Urinary bladder (tissue), 4 donors: Measurements from ENCODE around the gene SNX24. TPM values are rescaled to one million over a fixed set of nuclear protein-coding genes. Genes with fewer than 3 reads are reported as not detected.

Source experiments
- DNase-seq: peaks from one replicate; pipeline ENCODE4 v3.0.0-alpha.2; 2015; ENCODE audit errors: extremely low spot score
- H3K27ac ChIP-seq: one replicate; pipeline ENCODE4 v1.5.1; 2013; ENCODE audit warnings: low read depth, mild to moderate bottlenecking, moderate library complexity
- H3K36me3 ChIP-seq: one replicate; pipeline ENCODE4 v1.6.1; 2013; ENCODE audit warnings: mild to moderate bottlenecking, moderate library complexity; ENCODE audit not compliant: insufficient read depth
- H3K4me1 ChIP-seq: one replicate; pipeline ENCODE4 v1.6.1; 2013; ENCODE audit warnings: mild to moderate bottlenecking, moderate library complexity; ENCODE audit not compliant: insufficient read depth
- H3K4me3 ChIP-seq: one replicate; pipeline ENCODE4 v1.5.1; 2013; ENCODE audit warnings: low read depth, low read length
- WGBS: extraction: QIAGEN DNeasy Blood & Tissue Kit; methylation state at CpG from one replicate; pipeline ENCODE4 v1.1.7; 2013; 5-methylcytosine and 5-hydroxymethylcytosine counted together
- polyA plus RNA-seq: library from polyadenylated mRNA; stranded (reverse); fragments of 200-250 nt; gene quantifications from one replicate; pipeline ENCODE4 v1.2.3, GENCODE V29; 2013
- total RNA-seq: library from RNA; depleted of rRNA; stranded (reverse); fragments of >200 nt; gene quantifications from one replicate; pipeline ENCODE4 v1.2.3, GENCODE V29; 2014
- donor health status: healthy with polysubstance abuse.
- donor health status: healthy.

The SNX24 gene
- total and polyA plus RNA-seq, 2 donors: 8.3 to 26.1 TPM

- Histone ChIP-seq H3K4me3 (no peak overlapping the region), H3K4me1 (peaks cover 4% of the 10 kb centered on the region), H3K36me3 (no peaks in the 10 kb centered on the region), H3K27ac (no peak overlapping the region)
- 55% methylated on average over 3 of the region's 3 CpGs for WGBS
- DNase-seq: no peak
These were observed 35.3 kb downstream of the SNX24 start for GRCh38 chr5:122880749-122881148.

- Histone ChIP-seq H3K36me3 (no peaks in the 10 kb centered on the region), H3K27ac (no peak overlapping the region), H3K4me1 (peaks cover 4% of the 10 kb centered on the region), H3K4me3 (no peak overlapping the region)
- 65% methylated on average over 3 of the region's 3 CpGs for WGBS
- no peak for DNase-seq
These were observed 37.4 kb downstream of the SNX24 start for GRCh38 chr5:122882831-122883230.

DNA sequence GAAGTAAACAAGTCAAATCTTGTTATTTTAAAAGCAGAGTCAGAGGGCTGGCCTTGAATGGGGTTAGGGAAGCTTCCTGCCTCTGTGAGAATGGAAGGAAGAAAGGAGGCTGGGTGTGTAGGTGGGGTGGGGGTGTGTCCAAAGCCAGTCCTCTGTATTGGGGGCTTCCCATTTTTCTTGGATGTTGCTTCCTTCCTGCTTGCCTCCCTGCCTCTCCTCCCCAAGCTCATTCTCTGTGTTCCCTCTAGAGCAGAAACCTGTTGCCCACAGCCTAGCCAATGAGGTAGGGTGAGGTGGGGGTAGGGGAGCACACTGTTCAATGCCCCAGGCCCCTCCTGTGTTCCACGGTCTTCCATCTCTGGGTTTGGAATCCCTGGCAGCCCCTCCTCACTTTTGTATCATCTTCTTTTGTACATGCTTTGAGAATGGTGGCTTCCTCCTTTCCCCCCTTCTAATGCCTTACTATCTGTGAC is 39.7 kb downstream of the SNX24 start:
- Histone ChIP-seq H3K4me1 (peaks cover 4% of the 10 kb centered on the region), H3K4me3 (no peak overlapping the region), H3K27ac (no peak overlapping the region), H3K36me3 (no peaks in the 10 kb centered on the region)
- 71% methylated on average over 1 of the region's 1 CpG for WGBS
- no peak for DNase-seq

DNA sequence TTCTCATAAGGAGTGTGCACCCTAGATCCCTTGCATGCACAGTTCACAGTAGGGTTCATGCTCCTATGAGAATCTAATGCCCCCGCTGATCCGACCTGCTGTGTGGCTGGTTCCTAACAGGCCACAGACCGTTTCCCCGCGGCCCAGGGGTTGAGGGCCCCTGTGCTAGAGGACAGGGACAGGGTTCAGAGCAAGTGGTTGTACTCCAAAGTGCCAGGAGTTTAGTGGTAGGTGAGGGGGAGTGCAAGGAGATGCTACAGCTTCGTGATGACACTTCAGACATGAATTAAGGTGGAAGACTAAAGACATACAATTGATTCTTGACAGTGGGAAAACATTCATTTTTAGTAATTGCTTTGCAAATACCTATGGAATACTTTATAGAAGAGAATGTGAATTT is 40.5 kb downstream of the SNX24 start:
- DNase-seq: no peak
- H3K4me1 ChIP-seq: peaks cover 4% of the 10 kb centered on the region
- no peak overlapping the region for H3K27ac ChIP-seq
- H3K36me3 ChIP-seq: no peaks in the 10 kb centered on the region
- WGBS: 95% methylated on average over 6 of the region's 6 CpGs
- no peak overlapping the region for H3K4me3 ChIP-seq

- 98% methylated on average over 1 of the region's 1 CpG for WGBS
These were observed 49.7 kb downstream of the SNX24 start for GRCh38 chr5:122895141-122895540.

DNA sequence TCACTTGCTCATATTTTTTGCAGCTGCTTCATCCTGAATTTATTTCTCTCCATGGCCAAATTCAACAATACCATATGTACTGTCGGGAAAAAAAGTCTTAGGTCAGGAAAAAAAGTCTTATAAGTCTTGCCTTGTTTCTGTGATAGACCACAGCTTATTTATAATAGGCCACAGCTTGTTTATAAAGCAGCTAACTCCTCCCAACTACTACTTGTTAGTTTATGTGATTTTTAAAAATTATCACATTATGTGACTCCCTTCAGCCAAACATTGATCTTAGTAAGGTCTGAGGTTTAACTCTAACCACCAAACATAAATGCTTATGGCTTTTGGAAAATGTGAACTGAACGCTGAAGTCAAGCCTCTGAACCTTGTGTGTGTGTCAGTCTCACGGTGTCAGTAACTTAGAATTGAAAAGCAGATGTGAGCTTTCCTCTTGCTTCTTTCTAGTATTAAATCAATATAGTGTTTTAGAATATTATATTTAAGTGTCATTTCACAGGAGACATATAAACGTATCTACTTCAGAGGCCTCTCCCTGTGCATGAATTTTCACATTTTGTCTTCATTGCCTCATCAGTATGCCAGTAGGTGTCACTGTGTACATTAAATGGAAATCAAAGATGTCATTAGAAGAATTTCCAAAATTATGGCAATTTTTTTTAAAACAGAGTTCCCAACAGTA is 51.3 kb downstream of the SNX24 start:
- Histone ChIP-seq H3K27ac (no peak overlapping the region), H3K36me3 (no peaks in the 10 kb centered on the region), H3K4me1 (no peaks in the 10 kb centered on the region), H3K4me3 (no peak overlapping the region)
- DNase-seq: no peak
- WGBS: 48% methylated on average over 4 of the region's 4 CpGs

More at GRCh38 chr5:122895141-122895540, 49.7 kb downstream of the SNX24 start:
- no peaks in the 10 kb centered on the region for H3K36me3 ChIP-seq
- H3K4me1 ChIP-seq: no peaks in the 10 kb centered on the region
- no peak overlapping the region for H3K4me3 ChIP-seq
- H3K27ac ChIP-seq: no peak overlapping the region
- no peak for DNase-seq

- Histone ChIP-seq H3K4me3 (no peak overlapping the region), H3K36me3 (no peaks in the 10 kb centered on the region), H3K27ac (no peak overlapping the region), H3K4me1 (no peaks in the 10 kb centered on the region)
- no peak for DNase-seq
These were observed 51.8 kb downstream of the SNX24 start for GRCh38 chr5:122897283-122897602.

DNA sequence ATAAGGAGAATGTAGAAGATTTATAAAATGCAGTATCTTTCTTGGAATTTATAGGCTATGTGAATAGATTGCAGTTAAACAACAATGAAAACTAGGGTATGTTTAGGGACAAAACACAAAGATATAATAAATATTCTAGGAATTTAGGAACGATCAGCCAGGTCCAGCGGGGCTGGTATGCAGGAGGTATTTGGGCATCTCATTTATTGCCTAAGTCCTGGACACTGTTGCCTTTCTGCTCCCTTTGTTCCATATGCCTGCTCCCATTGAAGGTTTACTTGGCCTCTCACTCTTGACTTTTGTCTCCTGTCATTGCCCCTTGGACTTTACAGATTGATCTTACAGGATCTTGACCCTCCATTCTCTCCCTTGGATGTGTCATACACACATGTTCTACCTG is 55.9 kb downstream of the SNX24 start:
- 79% methylated on average over 2 of the region's 2 CpGs for WGBS
- Histone ChIP-seq H3K36me3 (no peaks in the 10 kb centered on the region), H3K4me3 (no peak overlapping the region), H3K27ac (no peak overlapping the region), H3K4me1 (no peaks in the 10 kb centered on the region)
- no peak for DNase-seq

GRCh38 chr5:122902263-122902662 is 56.9 kb downstream of the SNX24 start:
- H3K27ac ChIP-seq: no peak overlapping the region
- no peaks in the 10 kb centered on the region for H3K4me1 ChIP-seq
- WGBS: 52% methylated on average over 1 of the region's 1 CpG
- no peaks in the 10 kb centered on the region for H3K36me3 ChIP-seq
- DNase-seq: no peak
- H3K4me3 ChIP-seq: no peak overlapping the region

DNA sequence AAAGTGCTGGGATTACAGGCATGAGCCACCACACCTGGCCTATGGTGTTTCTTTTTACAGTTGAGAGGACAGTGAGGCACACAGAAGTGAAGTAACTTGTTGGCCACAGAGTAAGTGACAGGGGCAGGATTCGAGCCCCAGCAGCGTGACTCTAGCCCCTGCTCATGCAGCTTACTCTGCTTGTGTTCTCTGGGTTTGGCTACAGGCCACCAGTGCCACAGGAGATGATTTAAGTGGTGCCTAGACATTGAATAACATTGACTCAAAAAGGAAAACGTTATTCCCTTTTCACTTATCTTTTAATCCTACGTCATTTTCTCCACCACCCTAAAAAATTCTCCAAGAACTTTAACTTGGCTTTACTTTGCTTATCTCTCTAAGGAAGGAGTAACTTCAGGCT is 61.4 kb downstream of the SNX24 start:
- no peaks in the 10 kb centered on the region for H3K4me1 ChIP-seq
- 42% methylated on average over 4 of the region's 4 CpGs for whole genome bisulfite sequencing
- no peak for DNase-seq
- H3K36me3 ChIP-seq: no peaks in the 10 kb centered on the region
- no peak overlapping the region for H3K27ac ChIP-seq
- no peak overlapping the region for H3K4me3 ChIP-seq

- no peak for DNase-seq
- H3K4me3 ChIP-seq: no peak overlapping the region
- H3K27ac ChIP-seq: no peak overlapping the region
These were observed 61.9 kb downstream of the SNX24 start for GRCh38 chr5:122907276-122907675.

DNA sequence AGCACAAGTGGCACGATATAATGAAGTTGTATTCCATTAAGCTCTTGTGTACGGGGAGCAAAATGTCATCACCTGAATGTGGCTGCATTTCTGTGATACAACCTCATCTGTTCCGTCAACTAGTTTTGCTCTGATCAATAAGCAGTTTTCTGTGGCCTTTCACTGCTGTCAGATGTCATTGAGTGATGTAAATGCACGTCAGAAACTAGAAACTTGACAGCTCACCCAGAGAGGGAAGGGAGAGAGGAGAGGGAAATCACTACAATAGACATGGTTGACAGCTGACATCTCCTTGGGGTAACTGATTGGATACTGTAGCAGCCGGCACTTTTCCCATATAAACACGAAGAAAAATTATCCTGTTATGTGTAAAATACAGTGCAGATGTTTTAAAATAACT is 62.7 kb downstream of the SNX24 start:
- no peaks in the 10 kb centered on the region for H3K36me3 ChIP-seq
- H3K4me3 ChIP-seq: no peak overlapping the region
- DNase-seq: no peak
- H3K27ac ChIP-seq: no peak overlapping the region
- WGBS: 83% methylated on average over 6 of the region's 6 CpGs
- no peaks in the 10 kb centered on the region for H3K4me1 ChIP-seq

More at GRCh38 chr5:122907276-122907675, 61.9 kb downstream of the SNX24 start:
- H3K4me1 ChIP-seq: no peaks in the 10 kb centered on the region
- no peaks in the 10 kb centered on the region for H3K36me3 ChIP-seq
- 49% methylated on average over 3 of the region's 3 CpGs for WGBS

GRCh38 chr5:122908662-122909061 is 63.2 kb downstream of the SNX24 start:
- H3K4me1 ChIP-seq: no peaks in the 10 kb centered on the region
- WGBS: 82% methylated on average over 6 of the region's 6 CpGs
- H3K27ac ChIP-seq: no peak overlapping the region
- no peak for DNase-seq
- no peaks in the 10 kb centered on the region for H3K36me3 ChIP-seq
- no peak overlapping the region for H3K4me3 ChIP-seq

- 73% methylated on average over 5 of the region's 5 CpGs for WGBS
- no peaks in the 10 kb centered on the region for H3K4me1 ChIP-seq
- no peaks in the 10 kb centered on the region for H3K36me3 ChIP-seq
- H3K27ac ChIP-seq: no peak overlapping the region
- no peak overlapping the region for H3K4me3 ChIP-seq
- DNase-seq: no peak
These were observed 64.2 kb downstream of the SNX24 start for GRCh38 chr5:122909470-122910100.
